B cell (primary cell): ENCODE results near the gene ATAD3A.

Source experiments
- CTCF ChIP-seq: fragments of 200-600 bp; IDR thresholded peaks from one replicate; pipeline ENCODE4 v1.8.0; 2022; ENCODE audit warnings: antibody characterized with exemption, mild to moderate bottlenecking
- EZH2 ChIP-seq: IDR thresholded peaks from 2 replicates; pipeline ENCODE4 v1.6.1; 2012; ENCODE audit warnings: borderline replicate concordance, low read depth, mild to moderate bottlenecking, moderate library complexity, low read length; ENCODE audit not compliant: insufficient read depth, poor library complexity, severe bottlenecking

GRCh38 chr1:1563688-1564087 is 51.7 kb downstream of the ATAD3A start:
- TF ChIP-seq CTCF = no peak
- no peak for TF ChIP-seq EZH2
